ENCODE data around the gene MOB3A. TPM values are rescaled to one million over a fixed set of nuclear protein-coding genes. Genes with fewer than 3 reads are reported as not detected.

The MOB3A gene
- total RNA-seq, 2 donors from 2014 or later, result 20.9 to 21.8 TPM

GRCh38 chr19:2021453-2022140 lies 74.5 kb downstream of the MOB3A start:
- Mint-ChIP-seq H3K4me3 (no peak overlapping the region), H3K27ac (no peak overlapping the region), H3K27me3 (ENCODE audit: insufficient read depth) (peaks cover 13% of the 10 kb centered on the region), H3K4me1 (peaks cover 2% of the 10 kb centered on the region), H3K36me3 (ENCODE audit: low read depth) (peaks cover 3% of the 10 kb centered on the region), H3K9me3 (peaks cover 23% of the 10 kb centered on the region)
- TF ChIP-seq, protein P1, sequence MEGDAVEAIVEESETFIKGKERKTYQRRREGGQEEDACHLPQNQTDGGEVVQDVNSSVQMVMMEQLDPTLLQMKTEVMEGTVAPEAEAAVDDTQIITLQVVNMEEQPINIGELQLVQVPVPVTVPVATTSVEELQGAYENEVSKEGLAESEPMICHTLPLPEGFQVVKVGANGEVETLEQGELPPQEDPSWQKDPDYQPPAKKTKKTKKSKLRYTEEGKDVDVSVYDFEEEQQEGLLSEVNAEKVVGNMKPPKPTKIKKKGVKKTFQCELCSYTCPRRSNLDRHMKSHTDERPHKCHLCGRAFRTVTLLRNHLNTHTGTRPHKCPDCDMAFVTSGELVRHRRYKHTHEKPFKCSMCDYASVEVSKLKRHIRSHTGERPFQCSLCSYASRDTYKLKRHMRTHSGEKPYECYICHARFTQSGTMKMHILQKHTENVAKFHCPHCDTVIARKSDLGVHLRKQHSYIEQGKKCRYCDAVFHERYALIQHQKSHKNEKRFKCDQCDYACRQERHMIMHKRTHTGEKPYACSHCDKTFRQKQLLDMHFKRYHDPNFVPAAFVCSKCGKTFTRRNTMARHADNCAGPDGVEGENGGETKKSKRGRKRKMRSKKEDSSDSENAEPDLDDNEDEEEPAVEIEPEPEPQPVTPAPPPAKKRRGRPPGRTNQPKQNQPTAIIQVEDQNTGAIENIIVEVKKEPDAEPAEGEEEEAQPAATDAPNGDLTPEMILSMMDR (conservative IDR thresholded peaks at IDR 0.05), result no peak
- 76% methylated on average over 4 of the region's 4 CpGs; no CpG with 5 or more reads in 1 of the 2 experiments for WGBS, 2 experiments (ENCODE audit: insufficient coverage in 1 of 2, insufficient read length in 1 of 2)
- Histone ChIP-seq H3K27ac (ENCODE audit: low read depth, low read length) (no peak overlapping the region), H3K9ac (ENCODE audit: extremely low read depth, low read length, poor library complexity, severe bottlenecking) (no peak overlapping the region), H3K27me3 (ENCODE audit: control insufficient read depth, insufficient read depth, low read length, poor library complexity, severe bottlenecking) (no peaks in the 10 kb centered on the region), H3K36me3 (ENCODE audit: control insufficient read depth, insufficient read depth, low read length) (no peaks in the 10 kb centered on the region), H3K9me3 (ENCODE audit: control insufficient read depth, low read length) (no peaks in the 10 kb centered on the region), H3K4me3 (ENCODE audit: low read length) (no peak overlapping the region), H3K4me1 (ENCODE audit: control insufficient read depth, insufficient read depth, low read length) (no peaks in the 10 kb centered on the region)
- peak; percentile 72 for DNase-seq

Other genes with a start within 250 kb of the MOB3A start
- 10 to 100 TPM; 51.6 to 56.4 TPM for gene REXO1, start 247.8 kb downstream of the MOB3A start, total RNA-seq
- 10 to 100 TPM; 39.0 to 42.9 TPM for gene KLF16, start 232.7 kb downstream of the MOB3A start, total RNA-seq
- gene ABHD17A, start 210.8 kb downstream of the MOB3A start, total RNA-seq, result 10 to 100 TPM; 50.6 to 52.9 TPM
- 10 to 100 TPM in 1 of 2 donors, 1 to 10 TPM in 1; 9.9 to 13.8 TPM for gene ADAT3, start 190.9 kb downstream of the MOB3A start, total RNA-seq
- gene SCAMP4, start 190.9 kb downstream of the MOB3A start, total RNA-seq, result 10 to 100 TPM; 69.6 to 75.3 TPM
- gene CSNK1G2, start 155.2 kb downstream of the MOB3A start, total RNA-seq, result 100 to 1,000 TPM; 111 to 112 TPM
- 100 to 1,000 TPM; 107 to 112 TPM for gene BTBD2, start 80.6 kb downstream of the MOB3A start, total RNA-seq
- 100 to 1,000 TPM; 120 to 123 TPM for gene MKNK2, start 45.1 kb downstream of the MOB3A start, total RNA-seq
- gene IZUMO4, start 589 bp upstream of the MOB3A start, total RNA-seq, result 1 to 10 TPM; 4.3 to 5.4 TPM
- 100 to 1,000 TPM; 162 to 181 TPM for gene AP3D1, start 55.2 kb upstream of the MOB3A start, total RNA-seq
- 100 to 1,000 TPM in 1 of 2 donors, 10 to 100 TPM in 1; 84.3 to 102 TPM for gene DOT1L, start 67.6 kb upstream of the MOB3A start, total RNA-seq
- gene PLEKHJ1, start 140.0 kb upstream of the MOB3A start, total RNA-seq, result 100 to 1,000 TPM; 146 to 192 TPM
- 100 to 1,000 TPM; 126 to 132 TPM for gene SF3A2, start 140.5 kb upstream of the MOB3A start, total RNA-seq
- 10 to 100 TPM; 20.5 to 35.1 TPM for gene AMH, start 153.0 kb upstream of the MOB3A start, total RNA-seq
- gene JSRP1, start 160.1 kb upstream of the MOB3A start, total RNA-seq, result under 1 TPM; 0.66 to 0.89 TPM
- gene PEAK3, start 185.8 kb upstream of the MOB3A start, total RNA-seq, result not detected
- gene LINGO3, start 211.8 kb upstream of the MOB3A start, total RNA-seq, result 1 to 10 TPM in 1 of 2 donors, under 1 TPM in 1; 0.20 to 1.0 TPM
- gene LSM7, start 232.3 kb upstream of the MOB3A start, total RNA-seq, result 100 to 1,000 TPM; 141 to 149 TPM
- 100 to 1,000 TPM; 115 to 118 TPM for gene SPPL2B, start 232.4 kb upstream of the MOB3A start, total RNA-seq